ENCODE results near the gene REEP1. TPM values are rescaled to one million over a fixed set of nuclear protein-coding genes. Genes with fewer than 3 reads are reported as not detected.

The REEP1 gene
- polyA plus RNA-seq, 1 donor (not counting 4 experiments of a cell fraction or from before 2014, with no cell fraction given): 0.30 TPM

- H3K4me1 ChIP-seq (ENCODE audit: control insufficient read depth, extremely low read depth, insufficient read depth, low read length): no peaks in the 10 kb centered on the region
- H3K4me3 ChIP-seq (ENCODE audit: control insufficient read depth in 2 of 3, extremely low read depth in 1 of 3, insufficient read depth in 2 of 3, low read depth in 1 of 3, low read length in 3 of 3): no peak overlapping the region
- H3K79me2 ChIP-seq (ENCODE audit: control insufficient read depth, insufficient read depth, low read length): no peaks in the 10 kb centered on the region
- H2AFZ ChIP-seq (ENCODE audit: control insufficient read depth, low read length): no peak overlapping the region
- no peaks in the 10 kb centered on the region for H3K36me3 ChIP-seq (ENCODE audit: control insufficient read depth in 2 of 2, extremely low read depth in 1 of 2, insufficient read depth in 2 of 2, low read length in 2 of 2)
- no peak for DNase-seq (ENCODE audit: low read depth, low spot score)
- TF ChIP-seq EZH2 (IDR thresholded peaks at IDR 0.05; ENCODE audit: low read length): no peak
- TF ChIP-seq CTCF (optimal IDR thresholded peaks at IDR 0.05 in 1 of 3, IDR thresholded peaks at IDR 0.05 in 1 of 3, conservative IDR thresholded peaks at IDR 0.05 in 1 of 3; ENCODE audit: extremely low read depth in 1 of 3, insufficient read depth in 2 of 3, low read length in 3 of 3): no peak
- no peaks in the 10 kb centered on the region for H3K9me1 ChIP-seq (ENCODE audit: control insufficient read depth, extremely low read depth, insufficient read depth, low read length)
- no peak overlapping the region for H3K27ac ChIP-seq (ENCODE audit: control insufficient read depth, insufficient read depth, low read length)
- peaks cover 11% of the 10 kb centered on the region for H3K27me3 ChIP-seq (ENCODE audit: control insufficient read depth, extremely low read depth, insufficient read depth, low read length)
- FAIRE-seq: no peak
- dilution Hi-C loops (cut with MboI; ENCODE audit: extremely low pct_ligation_motif_present, low sequenced_read_pairs): no loop called here
- no peak overlapping the region for H3K9ac ChIP-seq (ENCODE audit: control insufficient read depth, extremely low read depth, insufficient read depth, low read length)
- H3K9me3 ChIP-seq (ENCODE audit: control insufficient read depth, low read depth, low read length): no peaks in the 10 kb centered on the region
- H3K4me2 ChIP-seq (ENCODE audit: control insufficient read depth, extremely low read depth, insufficient read depth, low read depth, low read length): no peak overlapping the region
- no peaks in the 10 kb centered on the region for H4K20me1 ChIP-seq (ENCODE audit: control insufficient read depth, extremely low read depth, insufficient read depth, low read length)
Observed at GRCh38 chr2:86304416-86304815, 33.0 kb downstream of the REEP1 start.

DNA sequence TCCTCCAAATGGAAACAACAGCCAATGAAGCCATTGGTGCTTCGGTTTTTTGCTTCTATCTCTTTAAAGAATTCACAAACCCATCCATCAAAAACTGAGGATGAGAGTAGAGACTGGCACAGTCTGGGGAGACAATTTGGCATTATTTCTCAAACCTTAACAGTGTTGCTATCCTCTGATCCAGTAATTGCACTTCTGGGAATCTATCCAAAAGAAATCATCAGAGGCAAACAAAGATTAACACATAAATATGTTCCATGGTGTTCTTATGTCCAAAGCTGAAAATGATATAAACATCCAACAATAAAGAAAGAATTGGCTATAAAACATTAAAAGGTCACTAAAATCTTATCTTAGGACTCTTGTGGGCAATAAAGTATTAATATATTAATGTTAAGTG is 35.1 kb downstream of the REEP1 start:
- dilution Hi-C loops (cut with MboI; ENCODE audit: extremely low pct_ligation_motif_present, low sequenced_read_pairs): no loop called here
- no peak for TF ChIP-seq EZH2 (IDR thresholded peaks at IDR 0.05; ENCODE audit: low read length)
- no peak for TF ChIP-seq CTCF (optimal IDR thresholded peaks at IDR 0.05 in 1 of 3, IDR thresholded peaks at IDR 0.05 in 1 of 3, conservative IDR thresholded peaks at IDR 0.05 in 1 of 3; ENCODE audit: extremely low read depth in 1 of 3, insufficient read depth in 2 of 3, low read length in 3 of 3)
- no peak overlapping the region for H3K4me3 ChIP-seq (ENCODE audit: control insufficient read depth in 2 of 3, extremely low read depth in 1 of 3, insufficient read depth in 2 of 3, low read depth in 1 of 3, low read length in 3 of 3)
- no peak overlapping the region for H3K9ac ChIP-seq (ENCODE audit: control insufficient read depth, extremely low read depth, insufficient read depth, low read length)
- H2AFZ ChIP-seq (ENCODE audit: control insufficient read depth, low read length): no peak overlapping the region
- DNase-seq (ENCODE audit: low read depth, low spot score): no peak
- H4K20me1 ChIP-seq (ENCODE audit: control insufficient read depth, extremely low read depth, insufficient read depth, low read length): no peaks in the 10 kb centered on the region
- peaks cover 11% of the 10 kb centered on the region for H3K27me3 ChIP-seq (ENCODE audit: control insufficient read depth, extremely low read depth, insufficient read depth, low read length)
- FAIRE-seq: no peak
- H3K79me2 ChIP-seq (ENCODE audit: control insufficient read depth, insufficient read depth, low read length): no peaks in the 10 kb centered on the region
- H3K9me3 ChIP-seq (ENCODE audit: control insufficient read depth, low read depth, low read length): no peaks in the 10 kb centered on the region
- H3K4me2 ChIP-seq (ENCODE audit: control insufficient read depth, extremely low read depth, insufficient read depth, low read depth, low read length): no peak overlapping the region
- no peaks in the 10 kb centered on the region for H3K36me3 ChIP-seq (ENCODE audit: control insufficient read depth in 2 of 2, extremely low read depth in 1 of 2, insufficient read depth in 2 of 2, low read length in 2 of 2)
- no peaks in the 10 kb centered on the region for H3K4me1 ChIP-seq (ENCODE audit: control insufficient read depth, extremely low read depth, insufficient read depth, low read length)
- H3K9me1 ChIP-seq (ENCODE audit: control insufficient read depth, extremely low read depth, insufficient read depth, low read length): no peaks in the 10 kb centered on the region
- H3K27ac ChIP-seq (ENCODE audit: control insufficient read depth, insufficient read depth, low read length): no peak overlapping the region

All from keratinocyte (primary cell).